GM19372 (cell line): Measurements from ENCODE around the gene ADAM12.
"Not testable (repeated sequence)": the region's sequence is repeated elsewhere in the genome, so short reads cannot be mapped to it uniquely, and the experiment has no call there.

ENCODE experiments used
- ATAC-seq: cut with Tn5 transposase; IDR thresholded peaks from one replicate; pipeline ENCODE4 v1.9.1; 2021; ENCODE audit warnings: mild to moderate bottlenecking, low read depth, moderate library complexity; ENCODE audit not compliant: unreplicated experiment

Gene ADAM12

DNA sequence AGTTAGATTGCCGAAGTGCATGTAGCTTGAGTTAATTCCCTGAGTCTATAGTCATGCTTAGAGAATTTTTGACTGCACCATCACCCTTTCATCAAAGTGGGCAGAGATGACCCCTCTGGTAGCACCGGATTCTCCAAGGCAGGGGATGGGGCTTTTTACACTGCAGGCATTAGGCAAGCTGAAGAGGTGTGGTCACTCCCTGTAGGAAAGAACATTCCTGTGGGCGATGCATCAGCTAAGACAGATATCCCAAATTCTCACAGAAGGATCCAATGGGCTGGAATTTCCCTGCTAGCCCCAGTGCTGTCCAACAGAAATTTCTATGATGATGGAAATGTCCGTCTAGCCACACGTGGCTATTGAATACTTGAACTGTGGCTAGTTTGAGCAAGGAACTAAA is 118.2 kb downstream of the ADAM12 start:
- ATAC-seq: no peak

DNA sequence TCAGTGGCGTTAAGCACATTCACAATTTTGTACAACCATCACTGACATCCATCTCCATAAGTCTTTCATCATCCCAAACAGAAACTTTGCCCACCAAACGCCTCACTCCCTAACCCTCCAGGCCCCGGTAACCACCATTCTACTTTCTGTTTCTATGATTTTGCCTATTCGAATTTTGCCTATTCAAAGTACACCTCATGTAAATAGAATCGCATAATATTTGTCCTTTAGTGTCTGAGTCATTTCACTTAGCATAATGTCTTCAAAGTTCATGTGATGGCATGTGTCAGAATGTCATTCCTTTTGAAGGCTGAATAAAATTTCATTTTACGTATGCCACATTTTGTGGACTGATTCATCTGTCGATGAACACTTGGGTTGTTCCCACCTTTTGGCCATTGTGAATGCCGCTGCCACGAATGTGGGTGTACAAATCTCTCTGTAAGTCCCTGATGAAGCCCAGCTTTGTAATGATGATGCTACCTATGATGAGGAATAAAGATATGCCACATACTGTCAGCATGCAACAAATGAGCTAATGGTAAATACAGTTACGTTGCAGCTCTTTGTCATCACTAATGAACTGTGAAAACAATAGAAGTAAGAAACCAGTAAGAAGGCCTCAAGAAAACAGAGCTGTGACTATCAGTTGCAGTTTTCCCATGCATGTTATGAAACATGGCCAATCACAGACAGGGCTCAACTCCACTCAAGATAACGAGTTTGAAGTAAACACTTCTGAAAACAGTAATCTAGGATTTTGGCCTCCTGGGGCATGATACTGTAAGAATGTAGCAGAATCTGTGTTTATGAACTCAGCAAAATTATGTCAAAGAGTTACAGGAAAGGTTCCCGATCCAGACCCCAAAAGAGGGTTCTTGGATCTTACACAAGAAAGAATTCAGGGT is 120.0 kb downstream of the ADAM12 start:
- ATAC-seq: no peak

DNA sequence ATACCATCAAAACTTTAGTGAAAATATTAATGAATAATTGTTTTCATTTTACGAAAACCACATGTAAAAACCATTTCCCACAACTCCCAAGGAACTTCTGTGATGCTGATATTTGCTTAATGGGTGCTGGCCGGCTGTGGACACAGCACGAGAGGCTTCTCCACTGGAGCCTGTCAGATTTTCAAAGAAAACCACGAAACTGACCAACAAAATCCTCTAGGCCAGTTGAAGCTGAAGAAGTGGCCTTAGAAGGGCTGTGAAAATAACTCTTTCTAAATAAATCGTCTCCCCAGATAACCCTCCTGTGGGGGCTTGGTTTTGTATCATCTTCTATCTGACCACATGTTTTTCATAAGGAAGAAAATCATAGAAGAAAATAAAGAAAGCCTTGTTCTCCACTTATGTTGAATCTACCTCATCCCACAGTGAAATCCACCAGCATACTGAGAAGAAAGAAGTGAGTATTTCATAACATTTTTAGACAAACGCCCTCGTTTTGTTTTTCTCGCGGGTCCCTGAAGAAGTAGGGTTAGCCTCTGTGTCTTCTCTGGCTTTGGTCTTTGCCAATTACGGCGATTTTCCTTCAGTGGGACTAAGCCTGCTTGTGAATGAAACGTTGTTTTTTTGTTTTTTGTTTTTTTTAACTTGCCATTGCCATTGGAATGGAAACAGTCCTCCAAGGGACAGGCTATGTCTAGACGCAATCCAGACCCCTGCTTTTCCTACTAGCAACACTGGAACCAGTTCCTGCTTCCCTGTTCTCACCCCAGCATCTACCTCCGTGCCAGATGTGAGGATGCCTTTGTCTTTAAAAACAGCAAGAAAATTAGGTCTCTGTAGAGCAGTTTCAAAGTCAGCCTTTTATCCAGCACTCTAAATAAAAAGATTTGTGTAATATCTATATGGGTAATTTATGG is 123.9 kb downstream of the ADAM12 start:
- no peak for ATAC-seq

DNA sequence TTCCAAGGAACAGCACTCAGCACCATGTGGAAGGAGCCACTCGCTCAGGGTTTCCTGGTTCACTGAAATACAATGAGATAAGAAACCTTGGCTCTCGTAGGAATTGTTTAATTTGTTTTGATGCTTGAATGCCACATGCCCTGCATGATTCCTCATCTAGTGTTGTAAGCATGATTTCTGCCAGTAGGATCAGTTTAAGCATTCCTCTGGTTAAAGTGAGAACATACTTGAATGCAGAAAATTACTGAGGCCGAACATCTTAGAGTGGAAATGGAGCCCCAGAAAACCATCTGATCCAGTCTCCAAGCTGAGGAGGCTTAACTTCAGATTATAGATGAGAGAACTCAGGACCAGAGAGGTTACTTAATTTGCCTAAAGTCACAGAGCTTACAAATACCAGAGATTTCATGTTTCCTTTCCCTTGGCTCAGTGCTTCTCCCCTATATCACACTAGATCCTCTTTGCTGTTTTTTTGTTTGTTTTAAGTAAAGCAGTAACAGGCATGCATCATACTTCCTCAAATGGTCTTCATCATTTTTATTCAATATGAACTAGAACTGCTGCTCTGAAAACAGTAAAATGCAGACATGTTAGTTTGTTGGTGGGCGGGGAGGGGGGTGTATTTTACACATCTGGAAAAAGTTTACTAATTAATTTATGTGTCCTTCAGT is 125.1 kb downstream of the ADAM12 start:
- no peak for ATAC-seq

DNA sequence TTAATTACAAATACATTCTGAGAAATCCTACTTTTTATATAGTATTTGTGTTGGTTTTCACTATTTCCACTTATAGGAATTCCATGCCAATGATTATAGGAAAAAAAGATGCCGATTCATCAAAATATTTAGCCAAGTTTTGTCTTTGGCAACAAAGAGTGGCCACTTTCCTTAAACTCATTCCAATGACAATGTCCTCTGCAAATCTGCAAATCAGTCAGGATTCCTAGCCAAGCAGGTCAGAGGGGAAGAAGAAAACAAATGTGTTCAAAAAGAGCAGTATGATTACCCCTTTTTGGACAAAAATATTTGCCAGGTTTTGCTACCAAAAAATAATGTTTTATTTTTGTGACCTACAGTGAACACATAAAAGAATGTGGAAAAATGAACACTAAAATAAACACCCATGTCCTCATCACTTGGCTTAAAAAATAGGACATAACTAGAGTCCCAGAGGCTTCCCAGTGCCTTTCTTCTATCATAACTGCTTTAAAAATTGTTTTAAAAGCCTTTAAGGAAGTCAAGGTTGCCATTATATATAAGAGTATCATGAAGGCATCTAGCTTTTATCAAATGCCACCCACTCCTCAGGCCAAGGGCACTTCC is 125.9 kb downstream of the ADAM12 start:
- ATAC-seq: no peak

DNA sequence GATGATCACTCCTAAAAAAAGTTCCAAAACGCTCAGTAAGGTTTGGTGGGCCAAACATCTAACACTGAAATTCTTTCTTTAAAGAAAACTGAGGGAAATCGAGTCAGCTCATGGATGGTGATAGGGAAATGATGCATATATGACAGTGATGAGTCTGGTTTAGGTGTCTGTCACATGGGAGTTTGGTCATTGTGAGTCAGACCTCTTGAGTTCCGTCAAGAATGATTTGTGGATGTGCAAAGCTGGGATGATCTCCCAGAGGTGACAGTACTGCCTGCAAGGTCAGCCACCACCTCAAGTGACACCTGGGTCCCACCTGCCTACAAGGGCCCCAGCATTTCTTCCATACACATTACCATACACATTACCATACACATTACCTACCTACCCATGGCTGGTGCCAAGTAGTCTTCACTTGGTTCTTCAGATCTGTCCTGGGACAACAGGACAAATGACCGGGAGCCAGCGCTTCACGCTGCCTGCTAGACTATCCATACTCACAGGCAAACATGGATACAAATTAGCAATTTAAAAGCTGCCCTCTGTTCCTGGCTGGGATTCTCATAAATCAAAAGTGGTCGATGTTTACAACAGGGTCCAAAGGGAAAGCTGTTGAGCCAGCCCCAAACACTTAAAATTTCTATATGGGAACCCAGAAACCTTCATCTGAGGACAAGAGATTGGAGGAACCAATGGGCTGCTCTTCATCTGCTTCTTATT is 128.4 kb downstream of the ADAM12 start:
- no peak for ATAC-seq

DNA sequence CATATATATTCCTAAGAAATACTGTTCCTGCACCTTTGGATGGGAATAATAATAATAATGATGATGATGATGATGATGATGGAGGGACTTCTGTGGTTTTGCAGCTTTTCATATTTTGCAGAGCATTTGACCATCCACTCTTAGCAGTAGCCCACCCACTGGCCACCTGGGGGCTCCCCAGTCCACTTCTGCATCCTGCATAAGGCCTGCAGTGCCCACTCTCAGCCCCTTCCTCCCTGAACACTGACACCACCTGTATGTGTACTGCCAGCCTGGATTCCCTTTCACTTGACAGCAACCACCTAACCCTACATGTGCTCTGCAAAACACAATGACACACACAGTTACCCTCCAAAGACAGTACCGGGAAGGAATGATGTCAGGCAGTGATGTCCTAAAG is 131.4 kb downstream of the ADAM12 start:
- ATAC-seq: no peak

DNA sequence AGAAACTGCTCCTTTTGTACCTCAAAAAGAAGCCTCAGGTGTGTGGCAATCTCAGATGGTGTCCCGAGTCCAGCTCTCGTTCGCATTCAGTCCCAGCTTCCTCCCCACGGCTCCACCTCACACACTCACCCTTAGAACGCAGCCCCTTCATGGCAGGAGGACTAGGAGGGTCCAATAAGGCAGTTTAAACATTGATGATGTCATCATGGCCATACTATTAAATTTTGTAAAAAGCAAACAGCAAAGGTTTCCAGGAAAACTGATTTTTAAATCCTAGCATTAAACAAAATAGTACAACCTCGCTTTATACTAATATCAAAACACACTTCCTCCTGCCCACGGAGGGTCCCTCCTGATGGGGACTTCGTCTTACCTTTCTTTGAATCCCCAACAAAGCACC is 133.0 kb downstream of the ADAM12 start:
- no peak for ATAC-seq

DNA sequence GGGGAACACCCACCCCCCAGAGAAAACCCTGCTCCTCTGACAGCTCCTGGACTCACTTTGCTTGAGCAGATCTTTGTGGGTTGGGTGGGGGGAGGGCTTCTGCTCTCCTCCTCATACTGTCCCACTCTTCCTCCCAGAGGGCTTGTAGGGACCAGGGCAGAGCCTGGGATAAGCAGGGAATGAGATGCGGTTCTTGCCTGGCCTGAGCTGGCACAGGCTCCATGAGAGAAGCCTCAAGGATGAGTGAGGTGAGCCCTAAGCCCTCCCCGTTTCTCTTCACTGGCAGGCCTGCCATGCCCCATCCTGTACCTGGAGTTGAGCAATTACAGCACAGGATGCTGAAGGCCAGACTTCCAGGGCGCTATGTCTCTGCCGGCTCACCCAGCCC is 134.7 kb downstream of the ADAM12 start:
- ATAC-seq: no peak

DNA sequence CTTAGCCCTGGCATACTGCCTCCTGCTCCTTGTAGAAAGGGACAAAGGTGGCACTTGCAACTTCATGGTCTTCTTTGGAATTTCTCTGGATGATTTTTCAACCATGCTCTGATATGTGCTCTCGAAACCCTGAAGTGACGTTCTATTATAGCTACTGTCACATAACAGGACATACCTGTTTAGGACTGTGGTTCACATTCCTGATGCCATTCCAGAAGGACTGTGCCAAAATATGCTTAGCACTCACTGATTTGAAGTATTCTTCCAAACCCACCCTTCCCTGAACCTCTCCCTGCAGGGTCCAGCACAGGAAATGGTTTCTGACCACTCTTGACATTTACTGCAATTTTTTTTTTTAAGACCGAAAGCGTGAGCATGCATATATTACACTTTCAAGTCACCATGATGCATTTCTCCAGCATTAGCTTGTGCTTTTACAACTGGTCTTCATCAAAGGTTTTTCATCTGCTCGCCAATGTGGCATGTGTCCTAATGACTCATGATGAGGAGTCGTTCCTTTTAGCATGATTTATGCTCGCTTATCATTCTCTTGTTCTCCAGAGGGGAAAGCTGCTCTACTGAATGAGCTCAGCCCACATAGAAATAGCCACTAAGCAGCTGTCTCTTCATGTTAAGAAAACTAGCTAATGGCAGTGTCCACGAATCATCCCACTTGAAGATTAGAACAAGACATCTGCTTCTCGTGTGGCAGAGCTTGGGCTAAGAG is 135.2 kb downstream of the ADAM12 start:
- no peak for ATAC-seq

DNA sequence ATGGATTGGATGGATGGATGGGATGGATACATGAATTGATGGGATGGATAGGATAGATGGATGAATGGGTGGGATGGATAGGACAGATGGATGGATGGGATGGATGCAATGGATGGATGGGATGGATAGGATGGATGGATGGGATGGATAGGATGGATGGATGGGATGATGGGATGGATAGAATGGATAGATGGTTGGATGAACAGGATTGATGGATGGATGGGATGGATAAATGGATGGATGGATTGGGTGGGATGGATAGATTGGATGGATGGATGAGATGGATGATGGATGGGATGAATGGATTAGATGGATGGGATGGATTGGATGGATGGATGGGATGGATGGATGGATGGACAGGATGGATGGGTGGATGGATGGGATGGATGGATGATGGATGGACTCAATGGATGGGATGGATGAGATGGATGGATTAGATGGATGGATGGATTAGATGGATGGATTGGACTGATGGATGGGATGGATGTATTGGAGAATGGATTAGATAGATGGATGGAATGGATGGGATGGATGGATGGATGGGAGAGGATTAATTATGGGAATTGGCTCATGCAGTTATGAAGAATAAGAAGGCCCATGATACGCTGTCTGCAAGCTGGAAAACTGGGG is 136.4 kb downstream of the ADAM12 start:
- ATAC-seq: no peak

DNA sequence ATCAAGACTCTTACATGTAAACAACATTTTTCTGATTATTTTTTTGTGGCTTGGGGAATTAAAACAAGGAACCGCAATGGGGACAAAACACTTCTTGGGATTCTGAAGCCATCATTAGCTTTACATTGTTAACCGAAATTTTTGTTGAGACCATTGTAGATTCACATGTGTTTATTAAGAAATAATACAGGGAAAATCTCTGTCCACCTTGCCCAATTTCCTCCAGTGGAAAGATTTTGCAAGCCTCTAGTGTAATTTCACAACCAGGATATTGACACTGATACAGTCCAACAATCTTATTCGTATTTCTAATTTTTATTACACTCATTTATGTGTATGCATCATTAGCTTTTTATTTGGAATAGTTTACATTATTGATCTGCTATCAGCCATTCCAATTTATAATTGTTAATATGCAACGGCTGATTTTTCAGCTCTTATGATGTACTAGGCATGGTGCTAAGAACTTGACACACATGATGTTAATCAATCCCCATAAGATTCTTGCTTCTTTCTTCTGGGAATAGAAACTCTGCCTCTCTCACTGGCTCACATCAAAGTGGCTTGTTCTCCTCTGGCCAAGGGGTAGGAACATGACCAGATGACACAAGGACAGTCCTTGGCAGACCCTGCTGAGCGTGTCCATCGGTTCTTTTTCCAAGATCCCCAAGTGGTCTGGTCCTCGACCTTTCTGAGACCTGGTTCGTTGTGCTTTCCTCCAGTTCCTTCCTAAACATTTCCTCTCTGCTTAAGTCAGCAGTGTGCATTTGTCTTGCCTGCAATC is 137.6 kb downstream of the ADAM12 start:
- no peak for ATAC-seq

DNA sequence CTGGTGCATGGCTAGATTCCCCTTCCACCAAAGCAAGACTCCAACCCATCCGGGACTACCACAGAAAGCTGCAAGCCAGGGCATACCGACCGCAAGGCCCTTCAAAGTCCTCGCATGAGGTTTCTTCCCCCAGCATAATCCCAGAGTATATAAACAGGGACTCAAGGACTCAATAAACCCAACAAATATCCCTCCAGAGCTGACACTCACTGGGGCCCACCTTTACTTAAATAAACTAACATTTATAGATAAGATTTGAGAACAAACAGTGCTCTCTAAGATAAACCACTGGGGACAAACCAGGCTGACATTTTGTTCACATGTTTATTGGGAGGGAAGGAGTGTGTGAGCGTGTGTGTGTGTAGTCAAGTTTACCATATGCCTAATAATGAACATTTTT is 138.2 kb downstream of the ADAM12 start:
- ATAC-seq: no peak

DNA sequence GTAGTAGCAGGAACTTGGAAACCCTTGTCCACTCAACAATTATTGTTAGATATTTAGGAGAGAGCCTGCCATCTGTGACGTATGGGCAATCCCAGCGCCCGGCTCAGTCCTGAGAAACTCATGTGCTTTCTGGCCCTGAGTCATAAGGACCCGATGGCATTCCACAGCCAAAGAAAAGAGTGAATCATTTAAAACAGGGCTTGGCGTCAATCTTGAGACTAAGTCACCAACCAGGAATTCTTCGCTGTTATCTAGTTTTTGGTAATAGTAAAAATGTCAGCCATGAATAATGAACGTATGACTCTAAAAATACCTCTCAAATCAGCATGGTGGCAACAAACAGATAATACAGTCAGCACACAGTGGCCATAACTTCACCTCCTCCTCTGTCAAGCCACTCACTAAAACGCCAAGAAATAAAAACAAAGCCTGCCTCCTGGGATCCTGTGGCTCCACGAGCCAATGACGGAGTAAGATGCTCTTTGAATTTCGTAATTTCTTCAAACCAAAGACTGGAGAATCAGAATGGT is 140.8 kb downstream of the ADAM12 start:
- ATAC-seq: no peak

DNA sequence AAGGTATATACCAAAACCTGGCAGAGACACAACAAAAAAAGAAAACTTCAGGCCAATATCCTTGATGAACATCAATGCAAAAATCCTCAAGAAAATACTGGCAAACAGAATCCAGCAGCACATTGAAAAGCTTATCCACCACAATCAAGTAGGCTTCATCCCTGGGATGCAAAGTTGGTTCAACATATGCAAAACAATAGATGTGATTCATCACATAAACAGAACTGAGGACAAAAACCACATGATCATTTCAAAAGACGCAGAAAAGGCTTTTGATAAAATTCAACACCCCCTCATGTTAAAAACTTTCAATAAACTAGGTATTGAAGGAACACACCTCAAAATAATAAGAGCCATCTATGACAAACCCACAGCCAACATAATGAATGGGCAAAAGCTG is 141.9 kb downstream of the ADAM12 start:
- not testable (repeated sequence) for ATAC-seq

DNA sequence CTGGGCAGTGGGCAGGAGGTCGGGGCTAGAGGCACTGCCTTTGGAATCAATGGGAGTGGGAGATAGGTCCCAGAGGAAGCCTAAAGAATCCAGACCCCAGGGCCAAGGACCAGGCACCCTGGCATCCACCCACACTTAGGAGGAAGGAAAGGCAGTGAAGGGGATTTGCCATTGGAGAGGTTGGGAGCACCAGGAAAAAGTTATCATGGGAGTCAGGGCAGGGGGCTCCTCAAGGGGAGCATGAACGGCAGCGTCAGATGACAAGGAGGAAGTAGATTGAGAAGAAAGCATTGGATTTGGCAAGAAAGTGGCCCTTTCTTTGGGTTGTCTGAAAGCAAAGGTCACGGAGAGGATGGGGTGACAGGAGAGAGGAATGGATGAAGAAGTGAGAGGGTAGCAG is 142.8 kb downstream of the ADAM12 start:
- ATAC-seq: no peak

DNA sequence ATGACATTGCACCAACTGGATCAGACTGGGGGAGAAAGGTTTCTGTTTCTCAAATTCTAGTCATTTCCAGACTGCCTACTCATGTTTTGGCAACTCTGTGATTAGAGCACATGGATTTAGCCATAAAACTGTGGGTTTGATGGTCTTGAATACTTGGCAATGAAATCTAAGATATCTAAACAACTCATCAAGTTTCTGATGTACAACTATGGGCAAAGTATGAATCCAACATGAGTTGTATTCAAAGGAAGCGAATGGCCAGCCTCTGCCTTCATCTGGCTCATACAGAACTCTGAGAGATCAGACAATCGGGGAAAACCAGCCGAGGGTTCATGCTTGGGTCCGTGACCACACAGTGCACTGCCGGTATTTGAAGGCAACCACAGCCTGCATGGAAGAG is 144.3 kb downstream of the ADAM12 start:
- ATAC-seq: no peak

DNA sequence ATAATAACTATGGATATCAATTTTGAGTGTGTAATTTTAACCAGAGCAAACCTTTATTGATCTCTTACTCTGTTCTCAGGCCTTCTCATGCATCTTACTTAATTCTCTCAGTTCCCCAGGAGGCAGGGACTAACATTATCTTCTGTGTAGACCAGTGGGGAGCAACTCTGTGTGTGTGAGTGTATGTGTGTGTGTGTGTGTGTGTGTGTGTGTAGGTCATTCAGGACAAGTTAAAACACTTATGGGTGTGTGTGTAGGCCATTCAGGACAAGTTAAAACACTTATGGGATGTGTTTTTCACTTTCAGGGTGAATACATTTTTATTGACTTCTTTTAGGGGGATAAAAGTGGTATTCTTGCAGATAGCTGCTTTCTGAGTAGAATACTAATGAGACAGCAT is 145.0 kb downstream of the ADAM12 start:
- no peak for ATAC-seq
